HEK293 (cell line): ENCODE measurements around the gene FAM83C.

Experiments used
- CTCF ChIA-PET: fragments of 350-600 bp; formaldehyde crosslinking; extraction: SDS; loops from one replicate; lab custom pipeline; 2021; ENCODE audit warnings: antibody characterized with exemption; lab: Yijun Ruan, JAX
- POLR2A ChIA-PET: fragments of 300-600 bp; formaldehyde crosslinking; extraction: SDS; loops from one replicate; lab custom pipeline; 2020; ENCODE audit warnings: antibody characterized with exemption, inconsistent platforms; lab: Yijun Ruan, JAX
- H3K27ac ChIP-seq: fragments of 200-500 bp; sonication (Bioruptor generic); 2 replicates; pipeline ENCODE4 v1.5.1; 2014; ENCODE audit warnings: low read depth, low read length, control low read depth, inconsistent platforms; ENCODE audit errors: extremely low read depth
- H3K36me3 ChIP-seq, 2 experiments: fragments of 200-500 bp in 1 of 2; sonication (Bioruptor generic) in 1 of 2; 1 replicate in 1 of 2; 2 replicates in 1 of 2; pipeline ENCODE4 v1.5.1; 2014 to 2017; ENCODE audit warnings: inconsistent platforms in 2 of 2, low read length in 2 of 2; ENCODE audit not compliant: control insufficient read depth in 2 of 2, insufficient read depth in 1 of 2
- H3K4me1 ChIP-seq: fragments of 200-500 bp; sonication (Bioruptor generic); 2 replicates; pipeline ENCODE4 v1.5.1; 2014; ENCODE audit warnings: mild to moderate bottlenecking, low read length, inconsistent platforms; ENCODE audit not compliant: control insufficient read depth, insufficient read depth
- H3K4me3 ChIP-seq: 2 replicates; pipeline ENCODE4 v1.5.1; 2011; ENCODE audit warnings: low read depth, mild to moderate bottlenecking, control low read depth, low read length, moderate library complexity
- H3K9me3 ChIP-seq: fragments of 200-500 bp; sonication (Bioruptor generic); 2 replicates; pipeline ENCODE4 v1.5.1; 2014; ENCODE audit warnings: low read depth, low read length, inconsistent platforms; ENCODE audit not compliant: control insufficient read depth, insufficient read depth
- ATF2 ChIP-seq: fragments of 450-650 bp; formaldehyde crosslinking; IDR thresholded peaks from 2 replicates; pipeline ENCODE4 v1.5.1; 2016; ENCODE audit warnings: missing biosample characterization, missing genetic modification characterization, low read depth
- CTCF ChIP-seq: fragments of 450-650 bp; formaldehyde crosslinking; IDR thresholded peaks from 2 replicates; pipeline ENCODE4 v1.5.1; 2016; ENCODE audit warnings: missing biosample characterization, missing genetic modification characterization
- EGR2 ChIP-seq: fragments of 450-650 bp; formaldehyde crosslinking; IDR thresholded peaks from 2 replicates; pipeline ENCODE4 v1.5.1; 2016; ENCODE audit warnings: low read depth, missing biosample characterization, missing genetic modification characterization
- GLIS2 ChIP-seq: fragments of 450-650 bp; formaldehyde crosslinking; IDR thresholded peaks from 2 replicates; pipeline ENCODE4 v1.5.1; 2016; ENCODE audit warnings: missing biosample characterization, missing genetic modification characterization
- HOXD13 ChIP-seq: sonication (generic); formaldehyde crosslinking; IDR thresholded peaks from 2 replicates; pipeline ENCODE4 v1.8.0; 2022; ENCODE audit warnings: missing genetic modification reagents, borderline replicate concordance
- KLF1 ChIP-seq: fragments of 450-650 bp; formaldehyde crosslinking; IDR thresholded peaks from 2 replicates; pipeline ENCODE4 v1.5.1; 2016; ENCODE audit warnings: missing biosample characterization, missing genetic modification characterization
- KLF16 ChIP-seq: fragments of 450-650 bp; formaldehyde crosslinking; IDR thresholded peaks from 2 replicates; pipeline ENCODE4 v1.5.1; 2017; ENCODE audit warnings: missing biosample characterization, missing genetic modification characterization
- PRDM10 ChIP-seq: fragments of 450-650 bp; formaldehyde crosslinking; IDR thresholded peaks from 2 replicates; pipeline ENCODE4 v1.5.1; 2016; ENCODE audit warnings: missing biosample characterization, missing genetic modification characterization
- SCRT2 ChIP-seq: fragments of 450-650 bp; formaldehyde crosslinking; IDR thresholded peaks from 2 replicates; pipeline ENCODE4 v1.5.1; 2016; ENCODE audit warnings: missing biosample characterization, missing genetic modification characterization
- SP3 ChIP-seq: fragments of 450-650 bp; formaldehyde crosslinking; IDR thresholded peaks from 2 replicates; pipeline ENCODE4 v1.5.1; 2016; ENCODE audit warnings: missing biosample characterization, missing genetic modification characterization
- WT1 ChIP-seq: fragments of 450-650 bp; formaldehyde crosslinking; IDR thresholded peaks from 2 replicates; pipeline ENCODE4 v1.5.1; 2016; ENCODE audit warnings: missing biosample characterization, missing genetic modification characterization
- ZEB2 ChIP-seq: fragments of 450-650 bp; formaldehyde crosslinking; IDR thresholded peaks from 2 replicates; pipeline ENCODE4 v1.5.1; 2016; ENCODE audit warnings: missing biosample characterization, missing genetic modification characterization
- ZFHX2 ChIP-seq: fragments of 450-650 bp; formaldehyde crosslinking; conservative IDR thresholded peaks from 2 replicates; pipeline ENCODE4 v1.5.1; 2016; ENCODE audit warnings: missing biosample characterization, missing genetic modification characterization
- ZFP3 ChIP-seq: fragments of 450-650 bp; formaldehyde crosslinking; IDR thresholded peaks from 2 replicates; pipeline ENCODE4 v1.5.1; 2016; ENCODE audit warnings: low read depth, missing biosample characterization, missing genetic modification characterization
- ZNF148 ChIP-seq: fragments of 450-650 bp; formaldehyde crosslinking; IDR thresholded peaks from 2 replicates; pipeline ENCODE4 v1.5.0; 2017; ENCODE audit warnings: missing biosample characterization, missing genetic modification characterization, borderline replicate concordance
- ZNF169 ChIP-seq: fragments of 450-650 bp; formaldehyde crosslinking; IDR thresholded peaks from 2 replicates; pipeline ENCODE4 v1.5.1; 2016; ENCODE audit warnings: missing biosample characterization, missing genetic modification characterization
- ZNF202 ChIP-seq: fragments of 450-650 bp; formaldehyde crosslinking; IDR thresholded peaks from 2 replicates; pipeline ENCODE4 v1.5.1; 2016; ENCODE audit warnings: missing biosample characterization, missing genetic modification characterization, borderline replicate concordance
- ZNF335 ChIP-seq: fragments of 450-650 bp; formaldehyde crosslinking; conservative IDR thresholded peaks from 2 replicates; pipeline ENCODE4 v1.5.1; 2016; ENCODE audit warnings: missing biosample characterization, missing genetic modification characterization
- ZNF341 ChIP-seq: fragments of 450-650 bp; formaldehyde crosslinking; IDR thresholded peaks from 2 replicates; pipeline ENCODE4; 2016; ENCODE audit warnings: low read depth, missing biosample characterization, missing genetic modification characterization
- ZNF354C ChIP-seq: fragments of 450-650 bp; formaldehyde crosslinking; IDR thresholded peaks from 2 replicates; pipeline ENCODE4 v1.5.1; 2016; ENCODE audit warnings: missing biosample characterization, missing genetic modification characterization, low read depth, borderline replicate concordance
- ZNF416 ChIP-seq: fragments of 450-650 bp; formaldehyde crosslinking; IDR thresholded peaks from 2 replicates; pipeline ENCODE4 v1.5.1; 2016; ENCODE audit warnings: missing biosample characterization, missing genetic modification characterization
- ZNF510 ChIP-seq: fragments of 450-650 bp; formaldehyde crosslinking; IDR thresholded peaks from 2 replicates; pipeline ENCODE4 v1.5.1; 2018; ENCODE audit warnings: mild to moderate bottlenecking, missing genetic modification characterization, missing biosample characterization; ENCODE audit not compliant: insufficient replicate concordance
- ZNF629 ChIP-seq: fragments of 450-650 bp; formaldehyde crosslinking; IDR thresholded peaks from 2 replicates; pipeline ENCODE4 v1.5.1; 2017; ENCODE audit warnings: missing biosample characterization, missing genetic modification characterization
- ZSCAN5A ChIP-seq: fragments of 450-650 bp; formaldehyde crosslinking; IDR thresholded peaks from 2 replicates; pipeline ENCODE4 v1.5.1; 2016; ENCODE audit warnings: missing biosample characterization, missing genetic modification characterization

FAM83C gene

GRCh38 chr20:35329435-35330139, 37.4 kb upstream of the FAM83C start (continued):
- TF ChIP-seq ZNF148 (tag by site-specific recombination) (no peak), KLF16 (tag by site-specific recombination) (no peak), ZNF335 (tag by site-specific recombination) (no peak), ZNF169 (tag by site-specific recombination) (no peak), ZSCAN5A (tag by site-specific recombination) (no peak), KLF1 (tag by site-specific recombination) (0 out of 2 replicates have a peak, but pooled peaks have one; percentile 16), SCRT2 (tag by site-specific recombination) (no peak), CTCF (tag by site-specific recombination) (peak; percentile 53), ZNF416 (tag by site-specific recombination) (no peak), ZEB2 (0 out of 2 replicates have a peak, but pooled peaks have one; percentile 36)

GRCh38 chr20:35328689-35329088, 36.5 kb upstream of the FAM83C start:
- no peak overlapping the region for H3K27ac ChIP-seq
- no peaks in the 10 kb centered on the region for H3K9me3 ChIP-seq
- CTCF ChIA-PET, result interaction anchor here (1.0 to 9.6 kb wide), 11 partner anchors 8 to 184 kb away, joined by 3 to 236 read pairs (median 12); partner anchors contain the start of gene GDF5
- POLR2A ChIA-PET, result interaction anchor here (0.6 kb wide), 1 partner anchor 357 kb away, joined by 3 read pairs; no protein-coding TSS in a partner anchor
- no peaks in the 10 kb centered on the region; the same call in 1 of the 2 replicates for H3K4me1 ChIP-seq
- H3K4me3 ChIP-seq, result no peak overlapping the region
- H3K36me3 ChIP-seq, result no peaks in the 10 kb centered on the region
- no peak for TF ChIP-seq PRDM10 (tag by site-specific recombination)
- TF ChIP-seq ZNF341 (tag by site-specific recombination), result no peak
- TF ChIP-seq EGR2 (tag by site-specific recombination), result no peak
- TF ChIP-seq ZNF629 (tag by site-specific recombination), result no peak
- TF ChIP-seq ZNF510, result no peak
- TF ChIP-seq ZFP3, result no peak
- no peak for TF ChIP-seq ZFHX2 (tag by site-specific recombination)
- no peak for TF ChIP-seq ZNF202 (tag by site-specific recombination)
- TF ChIP-seq ZNF354C, result no peak
- no peak for TF ChIP-seq SP3 (tag by site-specific recombination)
- no peak for TF ChIP-seq GLIS2 (tag by site-specific recombination)
- no peak for TF ChIP-seq HOXD13 (CRISPR knock-in tag)
- TF ChIP-seq WT1 (tag by site-specific recombination), result no peak
- TF ChIP-seq ATF2 (tag by site-specific recombination), result no peak
